ENCODE results near the gene IQCE. TPM values are rescaled to one million over a fixed set of nuclear protein-coding genes. Genes with fewer than 3 reads are reported as not detected.
A peak's percentile ranks its signal among the peaks of the same experiment; 100 is the strongest.

Gene IQCE
- total RNA-seq, 1 experiment from 2014 or later = 94.8 TPM

DNA sequence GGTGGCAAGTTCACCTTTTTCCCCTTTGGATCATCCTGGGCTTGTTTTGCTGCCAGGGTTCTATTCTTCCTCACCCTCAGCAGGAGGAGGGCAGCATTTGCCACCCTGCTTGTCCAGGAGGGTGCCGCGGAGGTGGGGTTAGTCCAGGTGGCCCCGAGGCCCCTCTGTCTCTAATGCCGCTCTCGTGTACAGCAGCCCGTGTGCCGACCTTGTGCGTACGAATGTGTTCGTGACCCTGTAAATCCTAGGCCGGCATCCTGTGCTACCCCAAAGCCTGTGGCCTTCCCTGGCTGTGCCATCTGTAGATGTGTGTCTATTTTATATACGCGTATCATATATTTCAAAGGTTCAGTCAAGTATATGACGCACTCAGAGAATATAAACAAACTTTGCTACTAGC, 10.6 kb downstream of the IQCE start:
- TF ChIP-seq, protein P1, sequence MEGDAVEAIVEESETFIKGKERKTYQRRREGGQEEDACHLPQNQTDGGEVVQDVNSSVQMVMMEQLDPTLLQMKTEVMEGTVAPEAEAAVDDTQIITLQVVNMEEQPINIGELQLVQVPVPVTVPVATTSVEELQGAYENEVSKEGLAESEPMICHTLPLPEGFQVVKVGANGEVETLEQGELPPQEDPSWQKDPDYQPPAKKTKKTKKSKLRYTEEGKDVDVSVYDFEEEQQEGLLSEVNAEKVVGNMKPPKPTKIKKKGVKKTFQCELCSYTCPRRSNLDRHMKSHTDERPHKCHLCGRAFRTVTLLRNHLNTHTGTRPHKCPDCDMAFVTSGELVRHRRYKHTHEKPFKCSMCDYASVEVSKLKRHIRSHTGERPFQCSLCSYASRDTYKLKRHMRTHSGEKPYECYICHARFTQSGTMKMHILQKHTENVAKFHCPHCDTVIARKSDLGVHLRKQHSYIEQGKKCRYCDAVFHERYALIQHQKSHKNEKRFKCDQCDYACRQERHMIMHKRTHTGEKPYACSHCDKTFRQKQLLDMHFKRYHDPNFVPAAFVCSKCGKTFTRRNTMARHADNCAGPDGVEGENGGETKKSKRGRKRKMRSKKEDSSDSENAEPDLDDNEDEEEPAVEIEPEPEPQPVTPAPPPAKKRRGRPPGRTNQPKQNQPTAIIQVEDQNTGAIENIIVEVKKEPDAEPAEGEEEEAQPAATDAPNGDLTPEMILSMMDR (IDR thresholded peaks at IDR 0.05; ENCODE audit: unreplicated experiment) = no peak
- no TSS peak for BruUV-seq (replicated peaks)
- no peak for DNase-seq
- no peaks in the 10 kb centered on the region for H3K9me3 Mint-ChIP-seq (ENCODE audit: low read depth, unreplicated experiment)
- no peaks in the 10 kb centered on the region for H3K27me3 Mint-ChIP-seq (ENCODE audit: unreplicated experiment)
- H3K36me3 Mint-ChIP-seq (ENCODE audit: insufficient read depth, unreplicated experiment) = peaks cover 64% of the 10 kb centered on the region
- CTCF ChIA-PET = no interaction called here
- no peak overlapping the region for H3K4me3 Mint-ChIP-seq (ENCODE audit: low read depth, unreplicated experiment)
- intact Hi-C loops (cut with micrococcal nuclease; ENCODE audit: unreplicated experiment) = loop anchor here (10.0 kb wide), 1 partner anchor 115 kb away; the partner anchor contains the start of gene AMZ1
- H3K27ac Mint-ChIP-seq (ENCODE audit: unreplicated experiment) = peak overlapping the region; percentile 99
- peaks cover 71% of the 10 kb centered on the region for H3K4me1 Mint-ChIP-seq (ENCODE audit: low read depth, unreplicated experiment)

DNA sequence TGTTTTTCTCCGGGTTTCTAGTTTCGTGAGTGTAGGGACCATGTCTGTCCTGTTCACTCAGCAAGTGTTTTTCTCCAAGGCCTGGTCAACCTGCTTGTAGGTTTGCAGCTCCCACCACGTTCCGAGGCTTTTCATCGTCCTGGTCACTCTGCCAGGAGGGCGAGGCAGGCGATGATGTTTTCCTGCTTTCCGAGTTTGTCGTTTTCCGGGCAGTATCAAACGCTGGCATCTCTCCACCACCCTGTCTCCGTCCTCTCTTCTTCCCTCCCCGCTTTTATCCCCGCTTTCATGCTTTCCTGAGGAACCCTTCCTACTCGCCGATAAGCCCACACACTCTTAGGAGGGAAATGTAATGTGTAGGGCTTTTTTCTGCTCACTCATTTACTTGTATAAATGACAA, 11.2 kb downstream of the IQCE start:
- Mint-ChIP-seq H3K36me3 (ENCODE audit: insufficient read depth, unreplicated experiment) (peaks cover 64% of the 10 kb centered on the region), H3K27ac (ENCODE audit: unreplicated experiment) (peak overlapping the region; percentile 99), H3K4me3 (ENCODE audit: low read depth, unreplicated experiment) (no peak overlapping the region), H3K27me3 (ENCODE audit: unreplicated experiment) (no peaks in the 10 kb centered on the region), H3K4me1 (ENCODE audit: low read depth, unreplicated experiment) (peaks cover 71% of the 10 kb centered on the region), H3K9me3 (ENCODE audit: low read depth, unreplicated experiment) (no peaks in the 10 kb centered on the region)
- intact Hi-C loops (cut with micrococcal nuclease; ENCODE audit: unreplicated experiment) = loop anchor here (5.0 kb wide), 2 partner anchors 48 to 62 kb away; partner anchors contain the start of gene TTYH3
- TF ChIP-seq, protein P1 (IDR thresholded peaks at IDR 0.05; ENCODE audit: unreplicated experiment) = no peak
- DNase-seq = no peak
- no TSS peak for BruUV-seq (replicated peaks)
- CTCF ChIA-PET = no interaction called here

DNA sequence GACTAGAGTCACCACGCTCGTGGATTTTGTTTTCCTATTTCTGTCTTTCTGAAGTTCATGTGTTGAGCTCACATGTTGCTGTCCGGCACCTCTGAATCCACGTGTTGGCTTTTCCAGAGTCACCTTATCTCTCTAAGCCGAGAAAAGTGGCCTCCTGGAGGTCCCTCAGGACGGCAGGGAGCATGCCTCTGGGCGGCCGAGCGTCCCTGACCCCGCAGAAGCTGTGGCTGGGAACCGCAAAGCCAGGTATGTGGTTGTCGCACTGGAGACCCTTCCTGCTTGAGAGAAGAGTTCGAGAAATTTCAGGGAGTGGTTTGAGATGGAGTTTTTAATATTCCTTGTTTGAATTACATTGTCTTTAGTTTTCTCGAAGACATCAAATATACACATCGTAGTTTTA, 12.6 kb downstream of the IQCE start:
- peak overlapping the region; percentile 99 for H3K27ac Mint-ChIP-seq (ENCODE audit: unreplicated experiment)
- peak; percentile 67 for DNase-seq
- H3K9me3 Mint-ChIP-seq (ENCODE audit: low read depth, unreplicated experiment) = no peaks in the 10 kb centered on the region
- H3K4me3 Mint-ChIP-seq (ENCODE audit: low read depth, unreplicated experiment) = peak overlapping the region; percentile 73
- peaks cover 61% of the 10 kb centered on the region for H3K4me1 Mint-ChIP-seq (ENCODE audit: low read depth, unreplicated experiment)
- peaks cover 73% of the 10 kb centered on the region for H3K36me3 Mint-ChIP-seq (ENCODE audit: insufficient read depth, unreplicated experiment)
- TF ChIP-seq, protein P1 (IDR thresholded peaks at IDR 0.05; ENCODE audit: unreplicated experiment) = no peak
- BruUV-seq (replicated peaks) = TSS peak; percentile 96
- intact Hi-C loops (cut with micrococcal nuclease; ENCODE audit: unreplicated experiment) = loop anchor here (5.0 kb wide), 2 partner anchors 49 to 61 kb away; partner anchors contain the start of gene TTYH3
- CTCF ChIA-PET = interaction anchor here (0.6 to 2.2 kb wide), 13 partner anchors 7 to 120 kb away, joined by 3 to 32 read pairs (median 6); partner anchors contain the start of genes BRAT1 and IQCE
- no peaks in the 10 kb centered on the region for H3K27me3 Mint-ChIP-seq (ENCODE audit: unreplicated experiment)

DNA sequence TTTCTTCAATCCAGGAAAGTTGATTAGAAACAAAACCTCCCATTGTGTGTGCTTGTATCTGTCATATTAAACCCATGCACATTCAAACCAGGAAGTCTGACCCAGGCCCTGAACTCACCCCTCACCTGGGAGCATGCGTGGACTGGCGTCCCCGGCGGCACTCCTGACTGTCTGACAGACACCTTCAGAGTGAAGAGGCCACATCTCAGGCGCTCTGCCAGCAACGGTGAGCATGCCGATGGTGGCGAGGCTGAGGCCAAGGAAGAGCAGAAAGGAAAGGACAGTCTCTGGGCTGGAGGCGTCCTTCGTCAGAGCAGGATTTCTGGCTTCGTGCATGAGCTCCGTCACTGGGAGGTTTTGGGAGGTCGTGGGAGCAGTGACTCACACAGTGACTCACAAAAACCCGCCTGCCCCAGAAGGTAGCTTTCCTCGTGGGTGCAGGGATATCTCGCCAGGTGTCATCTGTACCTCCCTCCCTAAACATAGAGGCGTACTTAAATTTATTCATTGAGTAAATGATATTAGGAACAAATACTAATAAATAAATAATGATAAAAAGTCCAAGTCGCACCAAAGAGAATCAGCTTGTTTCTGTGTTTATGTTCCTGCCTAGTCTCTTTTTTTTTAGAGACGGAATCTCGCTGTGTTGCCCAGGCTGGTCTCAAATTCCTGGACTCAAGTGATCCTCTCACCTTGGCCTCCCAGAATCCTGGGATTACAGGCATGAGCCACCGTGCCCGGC, 13.5 kb downstream of the IQCE start:
- Mint-ChIP-seq H3K4me1 (ENCODE audit: low read depth, unreplicated experiment) (peaks cover 61% of the 10 kb centered on the region), H3K27me3 (ENCODE audit: unreplicated experiment) (no peaks in the 10 kb centered on the region), H3K27ac (ENCODE audit: unreplicated experiment) (peak overlapping the region; percentile 99), H3K9me3 (ENCODE audit: low read depth, unreplicated experiment) (no peaks in the 10 kb centered on the region), H3K4me3 (ENCODE audit: low read depth, unreplicated experiment) (peak overlapping the region; percentile 73), H3K36me3 (ENCODE audit: insufficient read depth, unreplicated experiment) (peaks cover 81% of the 10 kb centered on the region)
- BruUV-seq (replicated peaks) = TSS peak; percentile 58
- DNase-seq = peak; percentile 97
- intact Hi-C loops (cut with micrococcal nuclease; ENCODE audit: unreplicated experiment) = loop anchor here (5.0 kb wide), 2 partner anchors 50 to 60 kb away; partner anchors contain the start of gene TTYH3
- TF ChIP-seq, protein P1 (IDR thresholded peaks at IDR 0.05; ENCODE audit: unreplicated experiment) = no peak
- CTCF ChIA-PET = interaction anchor here (0.5 to 2.2 kb wide), 22 partner anchors 8 to 1822 kb away, joined by 3 to 32 read pairs (median 4); partner anchors contain the start of genes BRAT1 and IQCE

Measured in Calu3 (cell line).